IMR-90 (cell line): ENCODE measurements around the gene FAM171A1. TPM values are rescaled to one million over a fixed set of nuclear protein-coding genes. Genes with fewer than 3 reads are reported as not detected.

Experiments
- ATAC-seq: fragments of 200-7000 bp; cut with Tn5 transposase; 2 replicates; pipeline ENCODE4 v1.9.1; 2020; ENCODE audit warnings: low read depth, mild to moderate bottlenecking, moderate library complexity
- BruUV-seq: library from RNA; stranded (reverse); fragments of 400-500 nt; replicated peaks from 2 replicates; lab custom pipeline; 2021; lab: Mats Ljungman, UMichigan
- CTCF ChIA-PET: fragments of 300-600 bp; formaldehyde crosslinking; extraction: SDS; loops from one replicate; lab custom pipeline; 2021; ENCODE audit warnings: antibody characterized with exemption; lab: Yijun Ruan, JAX
- POLR2A ChIA-PET: fragments of 300-600 bp; sonication (Branson Sonifier 250); formaldehyde crosslinking; loops from one replicate; lab custom pipeline; 2022; ENCODE audit warnings: antibody characterized with exemption; ENCODE audit not compliant: unreplicated experiment; lab: Charles Lee
- DNase-seq: peaks from one replicate; pipeline ENCODE4 v3.0.0; 2013
- H2AFZ ChIP-seq: replicated peaks from 2 replicates; pipeline ENCODE3; 2013; ENCODE audit warnings: low read length, mild to moderate bottlenecking; ENCODE audit not compliant: poor library complexity
- H2AK5ac ChIP-seq: 2 replicates; pipeline ENCODE4 v1.6.1; 2013; ENCODE audit warnings: low read depth, low read length, inconsistent platforms
- H2AK9ac ChIP-seq: replicated peaks from 2 replicates; pipeline ENCODE3; 2013; ENCODE audit warnings: mild to moderate bottlenecking, low read depth, low read length, moderate library complexity; ENCODE audit not compliant: poor library complexity
- H2BK120ac ChIP-seq: 2 replicates; pipeline ENCODE4 v1.6.1; 2013; ENCODE audit warnings: low read depth, low read length, inconsistent platforms
- H2BK15ac ChIP-seq: 3 replicates; pipeline ENCODE4 v1.6.1; 2013; ENCODE audit warnings: low read depth, low read length, inconsistent platforms
- H2BK20ac ChIP-seq: 2 replicates; pipeline ENCODE4 v1.6.1; 2013; ENCODE audit warnings: low read depth, mild to moderate bottlenecking, inconsistent platforms, low read length, moderate library complexity
- H2BK5ac ChIP-seq: 2 replicates; pipeline ENCODE4 v1.6.1; 2013; ENCODE audit warnings: mild to moderate bottlenecking, low read depth, low read length, inconsistent platforms; ENCODE audit not compliant: poor library complexity, severe bottlenecking
- H3K14ac ChIP-seq: replicated peaks from 2 replicates; pipeline ENCODE4 v1.6.1; 2013; ENCODE audit warnings: low read depth, low read length, inconsistent platforms
- H3K18ac ChIP-seq: 2 replicates; pipeline ENCODE4 v1.6.1; 2013; ENCODE audit warnings: low read depth, low read length, control low read depth
- H3K23ac ChIP-seq: 2 replicates; pipeline ENCODE4 v1.6.1; 2013; ENCODE audit warnings: low read depth, low read length, inconsistent platforms
- H3K27ac ChIP-seq: 2 replicates; pipeline ENCODE4 v1.5.1; 2013; ENCODE audit warnings: mild to moderate bottlenecking, control low read depth, low read length; ENCODE audit not compliant: insufficient read depth
- H3K27me3 ChIP-seq: 2 replicates; pipeline ENCODE4 v1.6.1; 2013; ENCODE audit warnings: low read length; ENCODE audit not compliant: control insufficient read depth, insufficient read depth
- H3K36me3 ChIP-seq: 2 replicates; pipeline ENCODE4 v1.6.1; 2013; ENCODE audit warnings: low read length, mixed read lengths; ENCODE audit not compliant: control insufficient read depth, insufficient read depth
- H3K4ac ChIP-seq: 2 replicates; pipeline ENCODE4 v1.6.1; 2013; ENCODE audit warnings: low read depth, low read length, inconsistent platforms
- H3K4me1 ChIP-seq: 2 replicates; pipeline ENCODE4 v1.6.1; 2013; ENCODE audit warnings: low read length, mixed read lengths; ENCODE audit not compliant: control insufficient read depth, insufficient read depth
- H3K4me2 ChIP-seq: 2 replicates; pipeline ENCODE4 v1.6.1; 2013; ENCODE audit warnings: low read depth, mild to moderate bottlenecking, control low read depth, low read length, moderate library complexity
- H3K4me3 ChIP-seq: 2 replicates; pipeline ENCODE4 v1.5.1; 2013; ENCODE audit warnings: low read depth, mild to moderate bottlenecking, control low read depth, low read length, moderate library complexity; ENCODE audit not compliant: insufficient read depth
- H3K56ac ChIP-seq: 2 replicates; pipeline ENCODE4 v1.6.1; 2013; ENCODE audit warnings: low read length, inconsistent platforms; ENCODE audit not compliant: insufficient read depth; ENCODE audit errors: extremely low read depth
- H3K79me1 ChIP-seq, 2 experiments: 2 replicates each; pipeline ENCODE4 v1.6.1; 2013; ENCODE audit warnings: low read length in 2 of 2, inconsistent platforms in 1 of 2, low read depth in 1 of 2
- H3K9ac ChIP-seq: 2 replicates; pipeline ENCODE4 v1.6.1; 2013; ENCODE audit warnings: low read depth, low read length, control low read depth
- H3K9me1 ChIP-seq: 2 replicates; pipeline ENCODE4 v1.6.1; 2013; ENCODE audit warnings: low read length, inconsistent platforms; ENCODE audit not compliant: insufficient read depth
- H3K9me3 ChIP-seq: 2 replicates; pipeline ENCODE4 v1.6.1; 2013; ENCODE audit warnings: low read length; ENCODE audit not compliant: control insufficient read depth, insufficient read depth
- H4K20me1 ChIP-seq: 2 replicates; pipeline ENCODE4 v1.6.1; 2013; ENCODE audit warnings: low read length, inconsistent platforms; ENCODE audit not compliant: insufficient read depth
- H4K5ac ChIP-seq: 2 replicates; pipeline ENCODE4 v1.6.1; 2013; ENCODE audit warnings: mild to moderate bottlenecking, low read depth, low read length, control low read depth
- H4K8ac ChIP-seq, 2 experiments: 2 replicates each; pipeline ENCODE4 v1.6.1; 2013; ENCODE audit warnings: low read depth in 2 of 2, low read length in 2 of 2, control low read depth in 1 of 2, inconsistent platforms in 1 of 2
- H4K91ac ChIP-seq: 2 replicates; pipeline ENCODE4 v1.6.1; 2013; ENCODE audit warnings: low read depth, low read length, inconsistent platforms; ENCODE audit not compliant: insufficient read depth
- BHLHE40 ChIP-seq: fragments of 150-350 bp; IDR thresholded peaks from 2 replicates; pipeline ENCODE4 v1.6.1; 2016; ENCODE audit warnings: mild to moderate bottlenecking, low read depth, low read length
- CHD1 ChIP-seq: IDR thresholded peaks from 2 replicates; pipeline ENCODE4 v1.6.1; 2012; ENCODE audit warnings: low read depth, low read length, improper control_type of control experiment
- MAFK ChIP-seq: IDR thresholded peaks from 2 replicates; pipeline ENCODE4 v1.6.1; 2012; ENCODE audit warnings: low read depth, low read length, improper control_type of control experiment
- NFE2L2 ChIP-seq: fragments of 150-350 bp; IDR thresholded peaks from 2 replicates; pipeline ENCODE4 v1.6.1; 2016; ENCODE audit warnings: low read depth, mild to moderate bottlenecking, low read length
- POLR2A ChIP-seq: IDR thresholded peaks from 2 replicates; pipeline ENCODE4 v1.6.1; 2012; ENCODE audit warnings: mild to moderate bottlenecking, low read depth, low read length
- RAD21 ChIP-seq: IDR thresholded peaks from 2 replicates; pipeline ENCODE4 v1.6.1; 2012; ENCODE audit warnings: low read length, improper control_type of control experiment
- RCOR1 ChIP-seq: IDR thresholded peaks from 2 replicates; pipeline ENCODE4 v1.6.1; 2012; ENCODE audit warnings: mild to moderate bottlenecking, low read length, improper control_type of control experiment; ENCODE audit not compliant: insufficient replicate concordance
- SMC3 ChIP-seq: fragments of 150-350 bp; IDR thresholded peaks from 2 replicates; pipeline ENCODE4 v1.6.1; 2016; ENCODE audit warnings: low read depth, mild to moderate bottlenecking, antibody characterized with exemption, low read length, moderate library complexity
- WGBS, 2 experiments: methylation state at CpG; one replicate each; pipeline versions ENCODE4 v1.1.5 to v1.1.7; 2013; ENCODE audit warnings: missing lambda C conversion rate in 2 of 2; ENCODE audit not compliant: insufficient read length in 1 of 2; ENCODE audit errors: extremely low coverage in 2 of 2; 5-methylcytosine and 5-hydroxymethylcytosine counted together
- dilution Hi-C: fragments of 300-500 bp; cut with HindIII; formaldehyde crosslinking; loops from one replicate; pipeline ENCODE4 v1.14.3; 2018; ENCODE audit warnings: low sequenced_read_pairs; ENCODE audit not compliant: unreplicated experiment
- in situ Hi-C: fragments of 300-500 bp; cut with MboI; formaldehyde crosslinking; loops from 3 replicates; pipeline ENCODE4 v1.14.3; 2019; ENCODE audit warnings: low sequenced_read_pairs, inconsistent platforms, mixed read lengths
- intact Hi-C: fragments of 100-400 bp; cut with micrococcal nuclease; formaldehyde crosslinking; loops from 2 replicates; pipeline ENCODE4 v1.10.0; 2022
- polyA plus RNA-seq, 3 experiments: library from polyadenylated mRNA; depleted of rRNA; stranded (reverse); fragments of >200 nt; gene quantifications; 2 replicates each; pipeline ENCODE4 v1.2.3, GENCODE V29; 2012; ENCODE audit warnings: low replicate concordance in 1 of 3
- total RNA-seq: library from RNA; depleted of rRNA; stranded (reverse); fragments of >200 nt; gene quantifications from 2 replicates; pipeline ENCODE4 v1.2.3, GENCODE V29; 2012
- TF ChIP-seq, protein P1 (sequence below): fragments of 150-350 bp; IDR thresholded peaks from 2 replicates; pipeline ENCODE4 v1.6.1; 2017; ENCODE audit warnings: mild to moderate bottlenecking, antibody characterized with exemption, low read length, low read depth

FAM171A1 gene
- total and polyA plus RNA-seq, 2 of the 4 experiments (the other 2 are of a cell fraction): 20.3 to 30.6 TPM

DNA sequence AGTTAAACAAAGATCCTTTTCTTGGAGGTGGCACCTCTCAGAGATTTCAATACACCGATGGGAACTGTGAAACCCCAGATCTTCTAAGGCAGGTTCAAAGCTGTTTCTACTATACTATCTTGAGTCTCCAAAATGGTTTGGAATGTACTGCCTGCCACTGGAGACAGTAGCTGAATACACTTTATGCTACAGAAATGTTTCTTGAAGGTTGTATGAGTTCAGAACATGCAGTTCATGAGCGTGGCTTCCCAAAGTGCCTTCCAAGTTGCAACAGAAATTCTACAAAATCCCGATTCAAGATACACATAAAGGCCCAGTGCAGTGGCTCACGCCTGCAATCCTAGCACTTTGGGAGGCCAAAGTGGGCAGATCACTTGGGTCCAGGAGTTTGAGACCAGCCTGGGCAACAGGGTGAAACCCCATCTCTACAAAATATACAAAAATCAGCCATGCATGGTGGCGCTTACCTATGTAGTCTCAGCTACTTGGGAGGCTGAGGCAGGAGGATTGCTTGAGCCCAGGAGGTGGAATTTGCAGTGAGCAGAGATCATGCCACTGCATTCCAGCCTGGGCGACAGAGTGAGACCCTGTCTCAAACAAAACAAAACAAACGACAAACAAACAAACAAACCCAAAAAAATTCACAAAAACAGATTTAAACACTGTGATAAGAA is 36.3 kb downstream of the FAM171A1 start (continued):
- no peak for TF ChIP-seq NFE2L2

DNA sequence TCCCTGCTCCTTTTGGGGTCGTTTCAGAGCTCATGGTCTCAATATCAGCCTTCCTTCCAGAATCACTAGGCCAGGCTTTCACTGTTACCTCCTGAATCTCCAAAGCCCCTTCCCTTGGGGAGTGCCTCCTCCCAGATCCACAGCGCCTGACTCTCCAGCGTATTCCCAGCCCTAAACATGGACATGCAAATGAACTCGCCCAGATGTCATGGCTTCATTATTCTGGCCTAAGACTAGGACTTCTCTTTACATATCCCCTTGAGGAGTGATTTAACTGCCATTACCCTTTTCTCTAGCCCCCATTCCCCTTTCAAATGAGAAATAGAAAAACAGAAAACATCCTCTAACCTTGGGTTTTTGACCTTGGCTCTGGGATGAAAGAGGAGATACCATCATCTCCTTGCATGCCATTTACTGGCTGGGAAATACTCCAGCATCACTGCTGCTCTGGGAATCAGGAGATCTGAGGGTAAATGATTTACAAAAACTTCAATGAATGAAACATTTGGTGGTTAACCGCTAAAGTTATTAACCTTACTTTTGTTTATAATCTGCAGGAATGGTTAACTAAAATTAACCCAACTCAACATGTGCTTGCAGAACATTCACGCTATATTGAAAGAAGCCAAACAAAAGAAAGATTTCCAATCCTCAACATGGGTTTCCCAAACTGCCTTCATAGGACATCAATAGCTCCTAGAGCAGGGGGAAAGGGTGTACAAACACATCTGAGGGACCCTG is 37.0 kb downstream of the FAM171A1 start:
- ChIA-PET POLR2A (no interaction called here), CTCF (interaction anchor here (0.6 kb wide), 1 partner anchor 13 kb away, joined by 4 read pairs; no protein-coding TSS in a partner anchor)
- H3K56ac ChIP-seq: no peak overlapping the region
- H2AFZ ChIP-seq: no peak overlapping the region
- H3K27me3 ChIP-seq: peaks cover 6% of the 10 kb centered on the region
- H4K8ac ChIP-seq: no peak overlapping the region
- H3K36me3 ChIP-seq: no peaks in the 10 kb centered on the region
- no peak overlapping the region for H3K4me3 ChIP-seq
- dilution Hi-C loops (no loop called here), in situ Hi-C loops (no loop called here), intact Hi-C loops (no loop called here)
- ATAC-seq: peak; percentile 85
- H3K4ac ChIP-seq: no peak overlapping the region
- peaks cover 9% of the 10 kb centered on the region for H3K4me1 ChIP-seq
- H3K9me3 ChIP-seq: no peaks in the 10 kb centered on the region
- peak; percentile 89 for DNase-seq
- H3K4me2 ChIP-seq: peak overlapping the region; percentile 75
- H4K20me1 ChIP-seq: peaks cover 31% of the 10 kb centered on the region
- no peak overlapping the region for H3K9ac ChIP-seq
- H3K9me1 ChIP-seq: 0 out of 2 replicates have a peak, but pooled peaks cover 4% of the 10 kb centered on the region
- no peak overlapping the region for H2AK5ac ChIP-seq
- 73% methylated on average over 4 of the region's 6 CpGs; no CpG with 5 or more reads in 1 of the 2 experiments for WGBS, 2 experiments
- H2AK9ac ChIP-seq: no peak overlapping the region
- peak overlapping the region; percentile 41; the same call in 1 of the 2 replicates for H2BK120ac ChIP-seq
- peak overlapping the region; percentile 49; the same call in 1 of the 2 replicates for H3K27ac ChIP-seq
- BruUV-seq: no TSS peak
- 0 out of 2 replicates have a peak overlapping the region, but pooled peaks have one; percentile 33 for H3K14ac ChIP-seq
- H2BK20ac ChIP-seq: peak overlapping the region; percentile 46; the same call in 1 of the 2 replicates
- H2BK15ac ChIP-seq: no peak overlapping the region
- no peak overlapping the region for H3K18ac ChIP-seq
- no peak overlapping the region for H4K5ac ChIP-seq
- H3K23ac ChIP-seq: no peak overlapping the region
- peaks cover 9 to 29% of the 10 kb centered on the region in 2 experiments; a peak in 3 of 4 replicates for H3K79me1 ChIP-seq
- no peak overlapping the region for H2BK5ac ChIP-seq
- TF ChIP-seq RCOR1 (no peak), POLR2A (no peak), RAD21 (no peak), MAFK (no peak), CHD1 (no peak), BHLHE40 (0 out of 2 replicates have a peak, but pooled peaks have one; percentile 48), SMC3 (no peak)
- TF ChIP-seq, protein P1, sequence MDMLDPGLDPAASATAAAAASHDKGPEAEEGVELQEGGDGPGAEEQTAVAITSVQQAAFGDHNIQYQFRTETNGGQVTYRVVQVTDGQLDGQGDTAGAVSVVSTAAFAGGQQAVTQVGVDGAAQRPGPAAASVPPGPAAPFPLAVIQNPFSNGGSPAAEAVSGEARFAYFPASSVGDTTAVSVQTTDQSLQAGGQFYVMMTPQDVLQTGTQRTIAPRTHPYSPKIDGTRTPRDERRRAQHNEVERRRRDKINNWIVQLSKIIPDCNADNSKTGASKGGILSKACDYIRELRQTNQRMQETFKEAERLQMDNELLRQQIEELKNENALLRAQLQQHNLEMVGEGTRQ: no peak
- no peak overlapping the region for H4K91ac ChIP-seq
